CD4-positive, alpha-beta memory T cell (primary cell): ENCODE measurements around the gene SGCA. TPM values are rescaled to one million over a fixed set of nuclear protein-coding genes. Genes with fewer than 3 reads are reported as not detected.

ENCODE experiments used
- CTCF ChIA-PET: fragments of 350-600 bp; sonication (Branson Sonifier 250); formaldehyde crosslinking; loops from one replicate; lab custom pipeline; 2021; ENCODE audit warnings: inconsistent platforms; ENCODE audit not compliant: partially characterized antibody; lab: Charles Lee
- POLR2A ChIA-PET: fragments of 350-600 bp; sonication (Branson Sonifier 250); formaldehyde crosslinking; loops from one replicate; lab custom pipeline; 2021; ENCODE audit not compliant: partially characterized antibody; lab: Charles Lee
- DNase-seq, 5 donors: peaks; one replicate each; pipeline versions ENCODE4 v3.0.0 to v3.0.0-alpha.2; 2020 to 2022; ENCODE audit warnings: mixed read lengths in 1 of 5
- H3K27ac ChIP-seq: one replicate; pipeline ENCODE4 v1.7.0; 2013; ENCODE audit warnings: low read depth, low read length
- H3K27me3 ChIP-seq: 2 replicates; pipeline ENCODE4 v1.7.0; 2013; ENCODE audit warnings: mild to moderate bottlenecking, low read length, moderate library complexity; ENCODE audit not compliant: insufficient read depth
- H3K36me3 ChIP-seq: 2 replicates; pipeline ENCODE4 v1.7.0; 2013; ENCODE audit warnings: mild to moderate bottlenecking, low read length, moderate library complexity; ENCODE audit not compliant: insufficient read depth
- H3K4me1 ChIP-seq: 2 replicates; pipeline ENCODE4 v1.7.0; 2013; ENCODE audit warnings: mild to moderate bottlenecking, low read length, moderate library complexity; ENCODE audit not compliant: insufficient read depth
- H3K4me3 ChIP-seq, 2 donors: one replicate each; pipeline ENCODE4 v1.7.0; 2013; ENCODE audit warnings: low read length in 2 of 2, mild to moderate bottlenecking in 1 of 2
- H3K9me3 ChIP-seq, 2 donors: one replicate each; pipeline ENCODE4 v1.7.0; 2013; ENCODE audit warnings: low read length in 2 of 2, control low read depth in 1 of 2; ENCODE audit not compliant: control insufficient read depth in 1 of 2
- H3K27ac Mint-ChIP-seq, 7 donors: one replicate each; pipeline ENCODE4 v1.8.0; 2020 to 2021; ENCODE audit warnings: mixed read lengths in 7 of 7, mild to moderate bottlenecking in 6 of 7, inconsistent platforms in 3 of 7, moderate library complexity in 3 of 7
- H3K27me3 Mint-ChIP-seq, 2 donors: one replicate each; pipeline ENCODE4 v1.8.0; 2020 to 2021; ENCODE audit warnings: mixed read lengths in 2 of 2
- H3K36me3 Mint-ChIP-seq, 2 donors: one replicate each; pipeline ENCODE4 v1.8.0; 2020 to 2021; ENCODE audit warnings: mixed read lengths in 2 of 2, inconsistent platforms in 1 of 2, mild to moderate bottlenecking in 1 of 2
- H3K4me1 Mint-ChIP-seq, 4 donors: one replicate each; pipeline ENCODE4 v1.8.0; 2020 to 2021; ENCODE audit warnings: mixed read lengths in 4 of 4, mild to moderate bottlenecking in 1 of 4
- H3K4me3 Mint-ChIP-seq, 8 donors: one replicate each; pipeline ENCODE4 v1.8.0; 2020 to 2021; ENCODE audit warnings: mixed read lengths in 8 of 8, mild to moderate bottlenecking in 7 of 8, moderate library complexity in 6 of 8, inconsistent platforms in 3 of 8
- H3K9me3 Mint-ChIP-seq, 8 donors: one replicate each; pipeline ENCODE4 v1.8.0; 2020 to 2021; ENCODE audit warnings: mixed read lengths in 8 of 8, mild to moderate bottlenecking in 5 of 8, inconsistent platforms in 3 of 8, moderate library complexity in 1 of 8
- intact Hi-C: fragments of 100-400 bp; cut with micrococcal nuclease; formaldehyde crosslinking; loops from one replicate; pipeline ENCODE4 v1.15.1; 2023
- polyA plus RNA-seq, 2 donors: library from polyadenylated mRNA; unstranded; fragments of 300-500 nt; fragmentation: Illumina TruSeq; gene quantifications; one replicate each; pipeline ENCODE4 v1.2.3, GENCODE V29; 2021
- total RNA-seq, 2 experiments: library from RNA; stranded (reverse); gene quantifications; one replicate each; pipeline ENCODE4 v1.2.3, GENCODE V29; 2021

Gene SGCA
- total and polyA plus RNA-seq, 4 experiments from 2014 or later, result not detected

DNA sequence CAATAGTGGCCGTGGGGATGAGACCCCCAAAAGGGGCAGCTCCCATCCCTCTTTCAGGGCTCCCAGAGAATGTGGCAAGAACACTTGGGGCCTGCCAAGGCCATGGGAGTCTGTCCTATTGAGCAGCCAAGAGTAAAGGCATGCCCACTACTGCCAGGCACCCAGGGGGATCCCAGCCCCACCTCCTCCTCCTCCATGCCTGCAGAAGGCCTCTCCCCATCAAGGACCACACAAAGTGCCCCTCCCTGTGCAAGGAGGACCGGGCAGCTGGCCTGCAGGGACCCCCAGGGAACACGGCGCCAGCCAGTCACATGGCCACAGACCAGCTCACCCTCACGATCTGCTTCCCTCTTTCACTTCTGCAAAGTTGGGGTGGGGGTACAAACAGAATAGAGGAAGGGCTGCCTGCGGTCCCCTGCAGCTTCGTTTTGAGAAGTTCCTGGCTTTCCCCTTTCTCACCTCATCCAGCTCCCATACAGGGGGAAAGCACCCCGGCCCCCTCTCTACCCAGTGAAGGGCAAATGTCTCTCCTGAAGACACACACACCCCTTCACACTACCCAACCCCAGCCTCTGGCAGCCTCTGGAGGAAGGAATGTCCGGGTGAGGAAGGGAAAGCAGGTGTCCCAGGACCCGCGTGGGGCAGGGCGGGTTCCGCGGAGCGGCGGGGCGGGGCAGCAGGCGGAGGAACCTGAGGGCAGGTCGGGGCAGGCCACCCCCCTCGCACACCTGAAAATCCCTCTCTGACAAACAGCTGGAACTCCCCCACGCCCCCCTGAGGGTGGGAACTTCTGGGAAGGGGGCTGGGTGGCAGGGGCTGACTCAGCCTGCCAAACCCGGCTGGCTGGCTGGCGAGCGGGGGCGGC lies 17.3 kb upstream of the SGCA start:
- POLR2A ChIA-PET, result interaction anchor here (0.9 to 9.0 kb wide), 8 partner anchors 8 to 53 kb away, joined by 3 to 102 read pairs (median 10); partner anchors contain the start of gene PDK2

GRCh38 chr17:50149091-50149416 lies 16.8 kb upstream of the SGCA start:
- intact Hi-C loops, result no loop called here
- POLR2A ChIA-PET, result interaction anchor here (1.0 to 9.0 kb wide), 6 partner anchors 9 to 53 kb away, joined by 4 to 102 read pairs (median 20); partner anchors contain the start of gene PDK2
- Mint-ChIP-seq H3K4me1 (peaks cover 33 to 66% (median 49%) of the 10 kb centered on the region in 4 donors), H3K27me3 (no peaks in the 10 kb centered on the region), H3K27ac (peak overlapping the region; percentile 64 to 93 (median 77)), H3K4me3 (peak overlapping the region; percentile 87 to 99 (median 93)), H3K36me3 (peaks cover 7 to 43% of the 10 kb centered on the region in 2 donors), H3K9me3 (peaks cover 0 to 1% (median 0%) of the 10 kb centered on the region in 8 donors)
- no peak for DNase-seq
- H3K27me3 ChIP-seq, result no peaks in the 10 kb centered on the region
- H3K4me1 ChIP-seq, result peaks cover 60% of the 10 kb centered on the region
- peaks cover 16% of the 10 kb centered on the region for H3K36me3 ChIP-seq
- H3K27ac ChIP-seq, result peak overlapping the region; percentile 79
- H3K9me3 ChIP-seq, result no peaks in the 10 kb centered on the region
- H3K4me3 ChIP-seq, result peak overlapping the region in 1 of 2 donors; percentile 76
- CTCF ChIA-PET, result interaction anchor here (1.1 to 6.4 kb wide), 5 partner anchors 9 to 20 kb away, joined by 4 to 72 read pairs (median 36); no protein-coding TSS in a partner anchor

More for the DNA sequence above, 17.3 kb upstream of the SGCA start:
- H3K4me1 Mint-ChIP-seq, result peaks cover 36 to 70% (median 52%) of the 10 kb centered on the region in 4 donors
- Histone ChIP-seq H3K9me3 (no peaks in the 10 kb centered on the region), H3K27ac (peak overlapping the region; percentile 79), H3K36me3 (peaks cover 22% of the 10 kb centered on the region), H3K27me3 (no peaks in the 10 kb centered on the region), H3K4me1 (peaks cover 64% of the 10 kb centered on the region), H3K4me3 (peak overlapping the region; percentile 76 to 84)
- intact Hi-C loops, result loop anchor here (1.0 kb wide), 1 partner anchor 8 kb away; no protein-coding TSS in a partner anchor
- peaks cover 8 to 49% of the 10 kb centered on the region in 2 donors for H3K36me3 Mint-ChIP-seq
- H3K27me3 Mint-ChIP-seq, result no peaks in the 10 kb centered on the region
- peak; percentile 36 to 89 (median 49) for DNase-seq
- CTCF ChIA-PET, result interaction anchor here (0.7 to 6.4 kb wide), 9 partner anchors 9 to 55 kb away, joined by 3 to 72 read pairs (median 4); no protein-coding TSS in a partner anchor
- H3K4me3 Mint-ChIP-seq, result peak overlapping the region; percentile 92 to 99 (median 96)
- H3K9me3 Mint-ChIP-seq, result peaks cover 0 to 1% (median 0%) of the 10 kb centered on the region in 8 donors
- H3K27ac Mint-ChIP-seq, result peak overlapping the region; percentile 82 to 96 (median 93)

DNA sequence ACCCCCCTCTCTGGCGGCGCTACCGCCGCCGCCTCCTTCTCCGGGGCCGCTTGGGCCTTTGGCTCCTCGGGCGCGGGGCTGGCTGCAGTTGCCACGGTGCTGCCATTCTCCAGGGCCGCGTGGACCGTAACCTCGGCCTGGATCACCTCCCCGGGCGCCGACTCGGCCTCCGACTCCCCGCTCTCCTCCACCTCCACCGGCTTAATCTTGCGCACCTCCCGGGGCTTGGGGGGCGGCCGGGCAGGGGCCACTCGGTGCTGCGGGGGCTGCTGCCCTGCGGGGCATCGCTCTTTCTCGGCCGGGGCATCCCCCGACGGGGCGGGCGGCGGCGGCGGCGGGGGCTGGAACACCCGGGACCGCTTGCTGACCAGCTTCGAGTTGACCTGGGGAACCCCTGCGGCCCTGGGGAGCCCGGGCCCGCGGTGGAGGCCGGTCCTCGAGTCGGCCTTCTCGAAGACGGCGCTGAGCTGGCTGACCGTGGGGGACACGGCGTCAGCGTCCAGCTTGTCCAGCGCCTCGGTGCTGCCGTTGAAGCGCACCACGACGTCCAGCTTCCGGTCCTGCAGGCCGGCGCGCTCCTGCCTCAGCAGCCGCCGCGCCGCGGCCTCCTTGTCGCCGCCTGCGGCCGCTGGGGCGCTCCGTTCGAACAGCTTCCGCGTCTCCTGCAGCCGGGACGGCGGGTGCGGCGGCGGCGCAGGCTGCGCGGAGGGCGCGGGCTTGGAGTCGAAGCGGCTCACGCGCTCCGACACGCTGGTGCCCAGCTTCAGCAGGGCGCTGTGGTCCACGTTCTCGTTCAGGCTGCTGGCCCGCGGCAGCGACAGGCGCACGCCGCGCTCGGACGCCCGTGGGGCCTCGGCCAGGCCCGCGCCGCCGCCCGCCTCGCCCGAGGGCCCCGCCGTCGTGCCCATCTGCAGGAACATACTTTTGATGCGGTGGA lies 16.1 kb upstream of the SGCA start:
- intact Hi-C loops, result no loop called here
- DNase-seq, result peak in 4 of 5 donors; percentile 56 to 66 (median 62)
- H3K27ac ChIP-seq, result peak overlapping the region; percentile 79
- Mint-ChIP-seq H3K4me3 (peak overlapping the region; percentile 87 to 99 (median 93)), H3K27ac (peak overlapping the region; percentile 42 to 93 (median 77)), H3K9me3 (peaks cover 0 to 1% (median 0%) of the 10 kb centered on the region in 8 donors), H3K4me1 (peaks cover 29 to 66% (median 46%) of the 10 kb centered on the region in 4 donors), H3K27me3 (no peaks in the 10 kb centered on the region), H3K36me3 (peaks cover under 1 to 37% of the 10 kb centered on the region in 2 donors)
- H3K36me3 ChIP-seq, result peaks cover 9% of the 10 kb centered on the region
- CTCF ChIA-PET, result interaction anchor here (1.0 to 6.4 kb wide), 5 partner anchors 8 to 56 kb away, joined by 4 to 72 read pairs (median 5); no protein-coding TSS in a partner anchor
- H3K4me3 ChIP-seq, result peak overlapping the region in 1 of 2 donors; percentile 76
- no peaks in the 10 kb centered on the region for H3K9me3 ChIP-seq
- peaks cover 60% of the 10 kb centered on the region for H3K4me1 ChIP-seq
- POLR2A ChIA-PET, result interaction anchor here (0.8 to 9.0 kb wide), 10 partner anchors 9 to 559 kb away, joined by 3 to 102 read pairs (median 10); partner anchors contain the start of genes PDK2 and SAMD14
- no peaks in the 10 kb centered on the region for H3K27me3 ChIP-seq

GRCh38 chr17:50150354-50151040 lies 15.3 kb upstream of the SGCA start, which contains the start of gene PPP1R9B:
Gene PPP1R9B (minus strand): TSS chr17:50150677. CDS start chr17:50150513, 164 bp downstream.
- Histone ChIP-seq H3K4me3 (peak within 1 kb of the TSS; percentile 76 to 93), H3K4me1 (peaks cover 58% of the 10 kb centered on the region), H3K36me3 (peaks cover 1% of the 10 kb centered on the region), H3K27ac (peak within 1 kb of the TSS; percentile 79), H3K27me3 (no peaks in the 10 kb centered on the region), H3K9me3 (no peaks in the 10 kb centered on the region)
- Mint-ChIP-seq H3K9me3 (peaks cover 0 to 1% (median 0%) of the 10 kb centered on the region in 8 donors), H3K4me3 (peak within 1 kb of the TSS; percentile 89 to 96 (median 92)), H3K27me3 (no peaks in the 10 kb centered on the region), H3K36me3 (peaks cover 0 to 29% of the 10 kb centered on the region in 2 donors), H3K27ac (peak within 1 kb of the TSS; percentile 86 to 98 (median 91)), H3K4me1 (peaks cover 23 to 62% (median 43%) of the 10 kb centered on the region in 4 donors)
- intact Hi-C loops, result loop anchor here (1.0 kb wide), 2 partner anchors 11 to 55 kb away; partner anchors contain the start of gene PDK2
- ChIA-PET POLR2A (interaction anchor here (0.6 to 9.0 kb wide), 14 partner anchors 8 to 473 kb away, joined by 3 to 102 read pairs (median 4); partner anchors contain the start of genes PDK2, SAMD14, SGCA and SPOP), CTCF (interaction anchor here (1.0 to 6.4 kb wide), 6 partner anchors 7 to 57 kb away, joined by 3 to 72 read pairs (median 5); no protein-coding TSS in a partner anchor)
- DNase-seq, result no peak

- no peaks in the 10 kb centered on the region for H3K27me3 Mint-ChIP-seq
- ChIA-PET CTCF (interaction anchor here (1.0 to 6.4 kb wide), 11 partner anchors 8 to 59 kb away, joined by 3 to 72 read pairs (median 6); partner anchors contain the start of genes PDK2 and SAMD14), POLR2A (interaction anchor here (0.6 to 9.0 kb wide), 19 partner anchors 8 to 960 kb away, joined by 3 to 102 read pairs (median 3); partner anchors contain the start of genes PDK2, SAMD14, SGCA and SPOP)
- Histone ChIP-seq H3K9me3 (no peaks in the 10 kb centered on the region), H3K27me3 (no peaks in the 10 kb centered on the region), H3K4me1 (peaks cover 50% of the 10 kb centered on the region), H3K4me3 (peak overlapping the region; percentile 76 to 93), H3K27ac (peak overlapping the region; percentile 79), H3K36me3 (no peaks in the 10 kb centered on the region)
- H3K4me1 Mint-ChIP-seq, result peaks cover 20 to 54% (median 37%) of the 10 kb centered on the region in 4 donors
- H3K9me3 Mint-ChIP-seq, result peaks cover 0 to 1% (median 0%) of the 10 kb centered on the region in 8 donors
- H3K27ac Mint-ChIP-seq, result peak overlapping the region; percentile 86 to 98 (median 91)
- peak; percentile 82 to 91 (median 84) for DNase-seq
- H3K36me3 Mint-ChIP-seq, result peaks cover 0 to 26% of the 10 kb centered on the region in 2 donors
- intact Hi-C loops, result loop anchor here (1.0 kb wide), 2 partner anchors 10 to 56 kb away; partner anchors contain the start of gene PDK2
- peak overlapping the region; percentile 85 to 94 (median 89) for H3K4me3 Mint-ChIP-seq
Measured at GRCh38 chr17:50151041-50151936, 14.5 kb upstream of the SGCA start.
